ENCODE results near the gene KIF20A.
"Not testable (repeated sequence)": the region's sequence is repeated elsewhere in the genome, so short reads cannot be mapped to it uniquely, and the experiment has no call there.

Gene KIF20A

GRCh38 chr5:138188626-138189025 lies 9.7 kb downstream of the KIF20A start:
- peak in 1 of 3 experiments; percentile 3 for DNase-seq

GRCh38 chr5:138192826-138193225 lies 13.9 kb downstream of the KIF20A start:
- no peak for DNase-seq

DNA sequence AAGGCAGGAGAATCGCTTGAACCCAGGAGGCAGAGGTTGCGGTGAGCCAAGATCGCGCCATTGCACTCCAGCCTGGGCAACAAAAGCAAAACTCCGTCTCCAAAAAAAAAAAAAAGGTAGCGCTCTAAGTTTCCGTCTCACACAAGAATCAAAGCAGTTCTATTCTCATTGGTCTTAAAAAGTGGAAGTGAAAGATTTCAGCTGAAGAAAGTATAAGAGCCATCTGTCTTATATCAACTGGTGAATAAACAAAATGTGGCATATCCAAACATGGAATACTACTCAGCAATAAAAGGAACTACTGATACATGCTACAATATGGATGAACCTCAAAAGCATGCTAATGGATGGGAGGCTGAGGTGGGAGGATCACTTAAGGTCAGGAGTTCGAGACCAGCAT lies 14.9 kb downstream of the KIF20A start:
- DNase-seq, result not testable (repeated sequence)

DNA sequence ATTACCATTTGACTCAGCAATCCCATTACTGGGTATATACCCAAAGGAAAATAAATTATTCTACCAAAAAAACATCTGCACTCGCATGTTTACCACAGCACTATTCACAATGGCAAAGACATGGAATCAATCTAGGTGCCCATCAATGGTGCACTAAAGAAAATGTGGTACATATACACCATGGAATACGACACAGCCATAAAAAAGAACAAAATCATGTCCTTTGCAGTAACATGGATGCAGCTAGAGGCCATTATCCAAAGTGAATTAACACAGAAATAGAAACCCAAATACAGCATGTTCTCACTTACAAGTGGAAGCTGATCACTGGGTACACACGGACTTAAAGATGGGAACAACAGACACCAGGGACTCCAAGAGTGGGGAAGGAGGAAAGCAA lies 32.1 kb downstream of the KIF20A start:
- no peak for DNase-seq

- no peak for DNase-seq
Observed at GRCh38 chr5:138212828-138213160, 33.9 kb downstream of the KIF20A start.

GRCh38 chr5:138213161-138214029 lies 34.5 kb downstream of the KIF20A start, which contains the start of gene CDC23:
Gene CDC23 (minus strand): TSS chr5:138213323. CDS start chr5:138213312, 11 bp downstream.
- peak; percentile 94 to 99 (median 98) for DNase-seq

DNA sequence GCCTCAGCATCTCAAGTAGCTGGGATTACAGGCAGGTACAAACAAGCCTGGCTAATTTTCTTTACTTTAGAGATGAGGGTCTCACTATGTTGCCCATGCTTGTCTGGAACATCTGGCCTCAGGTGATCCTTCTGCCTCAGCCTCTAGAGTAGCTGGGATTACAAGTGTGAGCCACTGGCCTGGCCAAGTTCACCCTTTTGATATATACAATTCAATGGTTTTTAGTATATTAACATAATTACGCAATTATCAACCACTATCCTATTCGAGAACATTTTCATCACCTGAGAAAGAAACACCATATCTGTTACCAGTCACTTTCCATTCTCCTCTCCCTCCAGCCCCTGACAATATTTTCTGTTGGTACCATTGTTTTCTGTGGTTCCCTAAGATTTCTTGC lies 37.9 kb downstream of the KIF20A start:
- DNase-seq, result no peak

DNA sequence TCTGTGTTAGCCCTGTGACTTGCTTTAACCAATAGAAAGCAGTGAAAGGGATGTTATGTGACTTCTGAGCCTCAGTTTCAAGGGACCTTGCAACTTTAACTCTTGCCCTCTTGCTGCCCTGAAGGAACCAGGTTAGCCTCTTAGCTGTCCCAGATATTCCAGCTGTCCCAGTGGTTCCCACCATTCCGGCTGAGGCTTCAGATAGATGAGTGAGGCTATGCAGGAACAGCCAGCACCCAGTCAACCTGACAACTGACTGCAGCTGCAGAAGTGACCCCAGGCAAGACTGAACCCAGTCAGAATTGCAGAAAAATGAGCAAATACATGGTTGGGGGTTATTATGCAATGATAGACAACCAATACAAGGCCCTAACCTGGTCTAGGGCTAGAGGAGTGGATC lies 44.6 kb downstream of the KIF20A start:
- DNase-seq, result no peak

- no peak for DNase-seq
Observed at GRCh38 chr5:138224712-138225111, 45.8 kb downstream of the KIF20A start.

GRCh38 chr5:138226910-138227309 lies 48.0 kb downstream of the KIF20A start:
- no peak for DNase-seq

DNA sequence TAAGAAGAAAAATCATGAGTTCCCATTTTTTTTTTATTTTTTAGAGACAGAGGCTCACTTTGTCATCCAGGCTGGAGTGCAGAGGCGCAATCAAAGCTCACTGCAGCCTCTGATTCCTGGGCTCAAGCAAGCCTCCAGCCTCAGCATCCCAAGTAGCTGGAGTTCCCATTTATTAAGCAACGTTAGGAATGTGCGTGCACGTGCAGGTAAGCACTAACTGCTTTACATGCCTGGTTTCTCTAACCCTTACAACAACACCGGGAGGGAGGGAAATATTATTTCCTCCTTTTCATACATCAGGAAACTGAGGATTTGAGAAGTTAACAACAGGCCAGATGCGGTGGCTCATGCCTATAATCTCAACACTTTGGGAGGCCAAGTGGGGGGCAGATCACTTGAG lies 50.5 kb downstream of the KIF20A start:
- no peak for DNase-seq

- no peak for DNase-seq
Observed at GRCh38 chr5:138230261-138230660, 51.3 kb downstream of the KIF20A start.

- DNase-seq, result peak; percentile 1 to 19 (median 11)
Observed at GRCh38 chr5:138230981-138231589, 52.2 kb downstream of the KIF20A start.

GRCh38 chr5:138233280-138233679 lies 54.4 kb downstream of the KIF20A start:
- DNase-seq, result no peak

- no peak for DNase-seq
Observed at GRCh38 chr5:138234651-138235050, 55.7 kb downstream of the KIF20A start.
